ENCODE measurements around the gene UBXN2A.
"Not testable (repeated sequence)": the region's sequence is repeated elsewhere in the genome, so short reads cannot be mapped to it uniquely, and the experiment has no call there.

UBXN2A gene

GRCh38 chr2:23934259-23934658, 6.0 kb upstream of the UBXN2A start:
- intact Hi-C loops (cut with DNase I) = no loop called here
- no peak for DNase-seq

GRCh38 chr2:23940718-23941620, 706 bp downstream of the UBXN2A start:
- intact Hi-C loops (cut with DNase I) = loop anchor here (1.0 kb wide), 2 partner anchors 14 to 106 kb away; partner anchors contain the start of genes ATAD2B and WDCP
- peak in 3 of 10 donors; percentile 9 to 77 (median 20) for DNase-seq

GRCh38 chr2:23941644-23942043, 1.4 kb downstream of the UBXN2A start:
- intact Hi-C loops (cut with DNase I) = loop anchor here (1.0 kb wide), 1 partner anchor 106 kb away; the partner anchor contains the start of gene WDCP
- DNase-seq = no peak

GRCh38 chr2:23943666-23944065, 3.4 kb downstream of the UBXN2A start:
- intact Hi-C loops (cut with DNase I) = no loop called here

GRCh38 chr2:23944527-23944926, 4.3 kb downstream of the UBXN2A start:
- DNase-seq = peak in 3 of 10 donors; percentile 14 to 40 (median 35)
- intact Hi-C loops (cut with DNase I) = no loop called here

More at GRCh38 chr2:23943666-23944065, 3.4 kb downstream of the UBXN2A start:
- no peak for DNase-seq

GRCh38 chr2:23944976-23945375, 4.7 kb downstream of the UBXN2A start:
- intact Hi-C loops (cut with DNase I) = no loop called here
- DNase-seq = no peak

GRCh38 chr2:23947350-23947749, 7.1 kb downstream of the UBXN2A start:
- intact Hi-C loops (cut with DNase I) = no loop called here
- no peak for DNase-seq

- DNase-seq; intact Hi-C loops (cut with DNase I): not testable (repeated sequence)
Observed at GRCh38 chr2:23952558-23952957, 12.3 kb downstream of the UBXN2A start.

- DNase-seq = no peak
- intact Hi-C loops (cut with DNase I) = no loop called here
Observed at GRCh38 chr2:23953625-23954024, 13.4 kb downstream of the UBXN2A start.

- intact Hi-C loops (cut with DNase I) = no loop called here
- no peak for DNase-seq
Observed at GRCh38 chr2:23954325-23955014, 14.2 kb downstream of the UBXN2A start.

- intact Hi-C loops (cut with DNase I) = no loop called here
- DNase-seq = no peak
Observed at GRCh38 chr2:23967846-23968245, 27.6 kb downstream of the UBXN2A start.

GRCh38 chr2:23976883-23977282, 36.6 kb downstream of the UBXN2A start:
- DNase-seq = no peak
- intact Hi-C loops (cut with DNase I) = no loop called here

GRCh38 chr2:23988371-23988770, 48.1 kb downstream of the UBXN2A start:
- DNase-seq = no peak
- intact Hi-C loops (cut with DNase I) = no loop called here

- intact Hi-C loops (cut with DNase I) = no loop called here
- no peak for DNase-seq
Observed at GRCh38 chr2:23992931-23993330, 52.7 kb downstream of the UBXN2A start.

GRCh38 chr2:23993736-23994269, 53.5 kb downstream of the UBXN2A start:
- intact Hi-C loops (cut with DNase I) = no loop called here
- no peak for DNase-seq

- intact Hi-C loops (cut with DNase I) = no loop called here
- DNase-seq = no peak
Observed at GRCh38 chr2:23994567-23994966, 54.3 kb downstream of the UBXN2A start.

GRCh38 chr2:24007693-24008092, 67.4 kb downstream of the UBXN2A start:
- intact Hi-C loops (cut with DNase I) = no loop called here
- no peak for DNase-seq

GRCh38 chr2:24008672-24009366, 68.6 kb downstream of the UBXN2A start:
- DNase-seq = no peak
- intact Hi-C loops (cut with DNase I) = no loop called here

GRCh38 chr2:24009367-24009679, 69.1 kb downstream of the UBXN2A start:
- intact Hi-C loops (cut with DNase I) = no loop called here
- DNase-seq = no peak

- intact Hi-C loops (cut with DNase I) = no loop called here
- DNase-seq = no peak
Observed at GRCh38 chr2:24009680-24010476, 69.6 kb downstream of the UBXN2A start, which contains the start of gene MFSD2B. TSS of gene MFSD2B (plus strand) at chr2:24010085. CDS start at chr2:24010097, 12 bp downstream.
